Keratinocyte (primary cell): ENCODE results near the gene VWDE.

Experiments used
- CTCF ChIP-seq, 3 experiments: IDR thresholded peaks in 1 of 3; conservative IDR thresholded peaks in 1 of 3; optimal IDR thresholded peaks in 1 of 3; 2 replicates in 2 of 3; 3 replicates in 1 of 3; pipeline versions ENCODE3 to v1.5.1; 2011; ENCODE audit warnings: low read length in 3 of 3, mild to moderate bottlenecking in 3 of 3, moderate library complexity in 2 of 3, control low read depth in 1 of 3, inconsistent platforms in 1 of 3; ENCODE audit not compliant: insufficient read depth in 2 of 3; ENCODE audit errors: extremely low read depth in 1 of 3
- EZH2 ChIP-seq: IDR thresholded peaks from one replicate; pipeline ENCODE4 v1.6.1; 2012; ENCODE audit warnings: inconsistent platforms, mild to moderate bottlenecking, low read length, moderate library complexity

GRCh38 chr7:12300415-12300814 lies 103.2 kb downstream of the VWDE start:
- TF ChIP-seq CTCF (optimal IDR thresholded peaks at IDR 0.05 in 1 of 3, IDR thresholded peaks at IDR 0.05 in 1 of 3, conservative IDR thresholded peaks at IDR 0.05 in 1 of 3; ENCODE audit: extremely low read depth in 1 of 3, insufficient read depth in 2 of 3, low read length in 3 of 3) (no peak), EZH2 (no peak)
